ENCODE measurements around the gene SPAG17. TPM values are rescaled to one million over a fixed set of nuclear protein-coding genes. Genes with fewer than 3 reads are reported as not detected.

Gene SPAG17
- polyA plus RNA-seq, 1 donor from 2014 or later, result 0.25 TPM

DNA sequence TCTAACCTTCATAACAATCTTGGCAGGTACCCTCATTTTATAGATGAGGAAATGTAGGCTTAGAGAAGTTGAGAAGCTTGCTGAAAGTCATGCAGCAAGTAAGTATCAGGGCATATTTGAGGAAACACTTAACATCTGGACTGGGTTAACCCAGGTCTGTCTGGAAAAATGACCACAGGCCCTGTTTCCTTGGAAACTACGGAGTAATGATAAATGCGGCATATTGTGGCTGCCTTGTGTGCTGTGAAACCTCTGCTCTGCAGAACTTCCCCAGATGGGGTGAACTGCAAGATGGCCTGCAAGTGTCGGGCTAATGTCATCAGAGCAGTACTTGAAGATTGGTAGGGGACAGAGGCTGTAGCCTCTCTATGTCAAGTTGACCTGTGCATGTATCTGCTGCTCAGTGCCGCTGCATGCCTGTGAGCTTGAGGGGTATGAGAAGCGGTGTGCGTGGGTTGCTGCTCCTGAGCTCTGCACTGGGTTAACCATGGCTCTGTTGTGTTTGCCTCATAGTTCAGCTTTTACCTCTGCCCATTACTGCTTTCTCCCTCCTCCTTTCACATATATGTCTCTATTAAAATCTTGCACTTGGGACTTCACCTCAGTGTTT is 172.4 kb downstream of the SPAG17 start:
- Histone ChIP-seq H3K79me2 (replicated peaks; ENCODE audit: insufficient read depth, low read length) (no peaks in the 10 kb centered on the region), H3K27ac (ENCODE audit: low read length) (no peak overlapping the region), H3F3A (ENCODE audit: insufficient read depth, low read length, poor library complexity, severe bottlenecking) (no peaks in the 10 kb centered on the region), H3K9ac (ENCODE audit: low read length) (no peak overlapping the region), H3K4me3 (ENCODE audit: low read length) (no peak overlapping the region), H3K9me2 (ENCODE audit: insufficient read depth, low read length) (no peaks in the 10 kb centered on the region), H3K9me3 (ENCODE audit: low read length) (no peaks in the 10 kb centered on the region), H4K20me1 (ENCODE audit: insufficient read depth) (no peaks in the 10 kb centered on the region), H3K4me2 (ENCODE audit: low read length) (no peak overlapping the region), H2AFZ (ENCODE audit: low read depth, low read length) (no peak overlapping the region), H3K27me3 (ENCODE audit: insufficient read depth, low read depth, low read length) (no peaks in the 10 kb centered on the region), H3K36me3 (ENCODE audit: insufficient read depth, low read length) (no peaks in the 10 kb centered on the region)
- TF ChIP-seq SMC3 (conservative IDR thresholded peaks at IDR 0.05; ENCODE audit: poor library complexity) (no peak), EP300 (conservative IDR thresholded peaks at IDR 0.05; ENCODE audit: poor library complexity, severe bottlenecking) (no peak)
- TF ChIP-seq, protein P1, sequence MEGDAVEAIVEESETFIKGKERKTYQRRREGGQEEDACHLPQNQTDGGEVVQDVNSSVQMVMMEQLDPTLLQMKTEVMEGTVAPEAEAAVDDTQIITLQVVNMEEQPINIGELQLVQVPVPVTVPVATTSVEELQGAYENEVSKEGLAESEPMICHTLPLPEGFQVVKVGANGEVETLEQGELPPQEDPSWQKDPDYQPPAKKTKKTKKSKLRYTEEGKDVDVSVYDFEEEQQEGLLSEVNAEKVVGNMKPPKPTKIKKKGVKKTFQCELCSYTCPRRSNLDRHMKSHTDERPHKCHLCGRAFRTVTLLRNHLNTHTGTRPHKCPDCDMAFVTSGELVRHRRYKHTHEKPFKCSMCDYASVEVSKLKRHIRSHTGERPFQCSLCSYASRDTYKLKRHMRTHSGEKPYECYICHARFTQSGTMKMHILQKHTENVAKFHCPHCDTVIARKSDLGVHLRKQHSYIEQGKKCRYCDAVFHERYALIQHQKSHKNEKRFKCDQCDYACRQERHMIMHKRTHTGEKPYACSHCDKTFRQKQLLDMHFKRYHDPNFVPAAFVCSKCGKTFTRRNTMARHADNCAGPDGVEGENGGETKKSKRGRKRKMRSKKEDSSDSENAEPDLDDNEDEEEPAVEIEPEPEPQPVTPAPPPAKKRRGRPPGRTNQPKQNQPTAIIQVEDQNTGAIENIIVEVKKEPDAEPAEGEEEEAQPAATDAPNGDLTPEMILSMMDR (IDR thresholded peaks at IDR 0.05; ENCODE audit: poor library complexity, severe bottlenecking), result no peak

GRCh38 chr1:118008011-118008410 is 177.0 kb downstream of the SPAG17 start:
- H3F3A ChIP-seq (ENCODE audit: insufficient read depth, low read length, poor library complexity, severe bottlenecking), result no peaks in the 10 kb centered on the region
- no peaks in the 10 kb centered on the region for H4K20me1 ChIP-seq (ENCODE audit: insufficient read depth)
- no peaks in the 10 kb centered on the region for H3K9me2 ChIP-seq (ENCODE audit: insufficient read depth, low read length)
- no peak overlapping the region for H2AFZ ChIP-seq (ENCODE audit: low read depth, low read length)
- H3K27ac ChIP-seq (ENCODE audit: low read length), result no peak overlapping the region
- H3K4me3 ChIP-seq (ENCODE audit: low read length), result no peak overlapping the region
- H3K9ac ChIP-seq (ENCODE audit: low read length), result no peak overlapping the region
- no peaks in the 10 kb centered on the region for H3K79me2 ChIP-seq (replicated peaks; ENCODE audit: insufficient read depth, low read length)
- TF ChIP-seq TAF1 (IDR thresholded peaks at IDR 0.05; ENCODE audit: low read depth) (no peak), MXI1 (conservative IDR thresholded peaks at IDR 0.05; ENCODE audit: poor library complexity, severe bottlenecking) (no peak), POLR2AphosphoS5 (IDR thresholded peaks at IDR 0.05) (no peak), EP300 (conservative IDR thresholded peaks at IDR 0.05; ENCODE audit: poor library complexity, severe bottlenecking) (no peak), SMC3 (conservative IDR thresholded peaks at IDR 0.05; ENCODE audit: poor library complexity) (no peak), EZH2 (IDR thresholded peaks at IDR 0.05; ENCODE audit: borderline replicate concordance, insufficient read depth, low read length, poor library complexity, severe bottlenecking) (no peak), RAD21 (conservative IDR thresholded peaks at IDR 0.05) (no peak), REST (IDR thresholded peaks at IDR 0.05; ENCODE audit: borderline replicate concordance) (no peak)
- TF ChIP-seq, protein P1 (IDR thresholded peaks at IDR 0.05; ENCODE audit: poor library complexity, severe bottlenecking), result no peak
- no peaks in the 10 kb centered on the region for H3K9me3 ChIP-seq (ENCODE audit: low read length)
- no peaks in the 10 kb centered on the region for H3K36me3 ChIP-seq (ENCODE audit: insufficient read depth, low read length)
- no peak overlapping the region for H3K4me2 ChIP-seq (ENCODE audit: low read length)
- no peaks in the 10 kb centered on the region for H3K27me3 ChIP-seq (ENCODE audit: insufficient read depth, low read depth, low read length)

All from neural cell (in vitro differentiated cells).